ENCODE measurements around the gene C21orf58.
"Not testable (repeated sequence)": the region's sequence is repeated elsewhere in the genome, so short reads cannot be mapped to it uniquely, and the experiment has no call there.

C21orf58 gene

GRCh38 chr21:46322351-46323226, 1.1 kb downstream of the C21orf58 start:
- no peak for DNase-seq

GRCh38 chr21:46320331-46320801, 3.3 kb downstream of the C21orf58 start:
- DNase-seq: no peak

DNA sequence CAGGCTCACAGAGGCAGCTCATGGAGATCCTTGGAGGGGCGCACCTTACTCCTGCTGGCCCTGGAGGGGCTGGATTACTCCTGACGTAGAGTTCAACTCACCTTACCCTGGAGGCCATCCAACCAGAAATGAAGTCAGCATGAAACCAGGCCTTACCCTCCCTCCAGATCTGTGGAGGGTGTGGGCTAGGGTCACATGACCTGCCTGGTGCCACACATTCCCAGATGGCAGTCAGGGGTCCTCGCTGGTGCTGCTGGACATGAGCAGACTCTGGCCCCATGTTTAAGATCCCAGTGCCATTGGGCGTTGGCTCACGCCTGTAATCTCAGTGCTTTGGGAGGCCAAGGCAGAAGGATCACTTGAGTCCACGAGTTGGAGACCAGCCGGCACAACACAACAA, 4.5 kb downstream of the C21orf58 start:
- DNase-seq: no peak

DNA sequence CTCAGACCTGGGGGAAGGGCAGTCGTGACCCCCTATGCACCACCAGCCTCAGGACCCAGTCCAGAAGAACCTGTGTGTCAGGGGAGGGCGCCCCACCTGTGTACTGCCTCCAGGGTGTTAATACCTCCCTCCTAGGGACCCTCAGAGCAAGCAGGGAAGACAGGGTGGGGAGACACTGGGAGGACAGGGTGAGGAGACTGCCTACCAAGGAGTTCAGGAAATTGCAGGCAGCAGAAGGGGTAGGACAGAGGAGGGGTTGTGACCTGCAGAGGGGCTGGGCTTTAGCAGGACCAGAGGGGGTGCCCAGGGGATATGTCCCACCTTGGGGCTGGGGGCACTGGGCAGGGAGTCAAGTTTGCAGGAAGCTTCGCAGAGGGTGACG, 5.2 kb downstream of the C21orf58 start:
- DNase-seq: no peak

DNA sequence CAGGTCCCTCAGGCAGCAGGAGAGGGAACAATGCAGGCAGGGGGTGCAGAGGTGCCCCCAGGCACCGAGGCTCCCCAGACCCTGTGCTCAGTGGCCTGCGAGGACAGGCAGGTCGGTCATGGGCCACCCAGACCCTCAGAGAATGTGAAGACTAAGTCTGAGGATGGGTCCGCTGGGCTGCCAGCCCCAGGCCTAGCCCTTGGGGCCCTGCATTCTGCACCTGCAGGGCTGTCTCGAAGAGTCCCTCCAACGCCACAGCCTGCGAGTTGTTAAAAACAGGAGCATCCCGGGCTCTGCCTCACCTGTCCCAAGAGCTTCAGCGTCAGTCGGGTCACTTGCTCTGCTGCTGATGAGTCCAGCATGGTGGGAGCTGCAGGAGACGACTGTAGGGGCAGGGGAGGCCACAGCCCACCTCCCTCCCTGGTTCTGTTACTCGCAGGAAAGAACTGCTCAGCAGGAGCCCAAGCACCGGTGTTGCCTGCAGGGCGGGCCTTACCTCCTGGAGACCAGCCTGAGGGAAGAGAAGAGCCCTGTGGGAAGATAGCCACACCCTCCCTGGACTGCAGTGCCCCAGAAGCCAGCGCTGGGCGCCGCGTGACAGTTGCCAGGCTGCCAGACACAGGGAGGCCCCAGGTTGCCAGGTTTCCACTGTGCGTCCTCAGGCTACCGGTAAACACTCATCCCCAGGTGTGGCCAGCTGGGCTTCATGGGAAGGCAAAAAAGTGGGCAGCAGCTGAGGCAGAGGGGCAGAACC, 5.8 kb downstream of the C21orf58 start:
- DNase-seq: no peak

GRCh38 chr21:46316708-46317324, 6.9 kb downstream of the C21orf58 start:
- no peak for DNase-seq

DNA sequence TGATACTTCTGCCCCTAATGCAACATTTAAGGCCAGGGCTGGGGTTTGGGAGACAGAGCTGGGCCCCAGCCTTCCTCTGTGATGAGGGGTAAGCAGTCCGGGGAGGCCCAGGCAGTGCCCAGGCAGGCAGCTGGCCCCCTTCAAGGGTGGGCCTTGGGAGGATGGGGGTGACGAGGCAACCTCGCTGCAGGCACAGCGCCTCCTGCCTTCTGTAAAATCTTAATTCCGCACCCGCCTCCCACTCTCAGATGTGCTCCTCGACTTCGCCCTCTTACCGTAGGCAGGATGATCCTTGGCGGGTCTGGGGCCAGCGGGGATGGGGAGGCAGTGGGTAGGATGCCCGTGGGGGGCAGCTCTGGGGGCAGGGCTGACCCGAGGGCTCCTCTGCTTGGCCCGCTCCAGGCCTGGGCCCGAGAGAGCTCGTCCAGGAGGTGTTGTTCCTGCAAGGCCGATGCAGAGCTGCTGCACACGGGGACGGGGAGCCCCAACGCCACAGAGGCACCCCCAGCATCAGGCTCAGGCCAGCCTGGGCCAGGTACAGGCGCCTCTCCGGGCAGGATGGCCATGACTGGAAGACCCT, 9.1 kb downstream of the C21orf58 start:
- DNase-seq: no peak

DNA sequence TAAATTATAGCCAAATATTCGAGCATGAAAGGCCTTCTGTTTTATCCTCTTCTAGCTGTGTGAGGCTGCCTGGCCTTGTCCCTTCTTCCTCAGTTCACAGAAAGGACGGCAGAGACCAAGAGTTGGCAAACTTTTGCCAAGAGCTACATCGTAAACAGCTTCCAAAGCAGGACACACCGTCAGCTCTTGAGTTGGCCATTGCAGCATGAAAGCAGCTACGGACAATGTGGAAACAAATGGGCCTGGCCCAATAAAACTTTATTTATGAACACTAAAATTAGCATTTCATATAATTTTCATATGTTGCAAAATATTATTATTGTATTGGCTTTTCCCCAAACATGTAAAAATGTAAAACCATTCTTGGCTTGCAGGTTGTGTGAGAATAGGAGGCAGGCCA, 10.7 kb downstream of the C21orf58 start:
- no peak for DNase-seq

DNA sequence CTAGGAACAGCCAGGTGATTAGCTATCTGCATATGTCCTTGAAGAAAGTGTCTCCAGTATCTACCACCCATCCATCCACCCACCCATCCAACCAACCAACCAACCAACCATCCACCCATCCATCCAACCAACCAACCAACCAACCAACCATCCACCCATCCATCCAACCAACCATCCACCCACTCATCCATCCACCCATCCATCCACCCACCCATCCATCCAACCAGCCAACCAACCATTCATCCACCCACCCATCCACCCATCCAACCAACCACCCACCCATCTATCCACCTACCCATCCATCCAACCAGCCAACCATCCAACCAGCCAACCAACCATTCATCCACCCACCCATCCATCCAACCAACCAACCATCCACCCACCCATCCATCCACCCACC, 12.1 kb downstream of the C21orf58 start:
- no peak for DNase-seq

- DNase-seq: not testable (repeated sequence)
Observed at GRCh38 chr21:46310260-46310659, 13.4 kb downstream of the C21orf58 start.

DNA sequence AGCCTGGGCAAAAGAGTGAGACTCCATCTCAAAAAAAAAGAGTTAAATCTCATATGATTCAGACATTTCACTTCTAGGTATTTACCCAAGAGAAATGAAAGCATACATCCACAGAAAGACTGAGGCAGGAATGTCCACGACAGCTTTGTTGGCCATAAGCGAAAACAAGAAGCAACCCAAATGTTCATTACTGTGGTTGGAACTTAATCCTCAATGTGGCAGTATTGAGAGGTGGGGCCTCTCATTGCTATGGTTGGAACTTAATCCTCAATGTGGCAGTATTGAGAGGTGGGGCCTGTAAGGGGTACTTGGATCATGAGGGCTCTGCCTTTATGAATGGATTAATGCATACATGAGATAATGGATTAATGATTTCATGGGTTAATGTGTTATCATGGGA, 15.2 kb downstream of the C21orf58 start:
- no peak for DNase-seq

DNA sequence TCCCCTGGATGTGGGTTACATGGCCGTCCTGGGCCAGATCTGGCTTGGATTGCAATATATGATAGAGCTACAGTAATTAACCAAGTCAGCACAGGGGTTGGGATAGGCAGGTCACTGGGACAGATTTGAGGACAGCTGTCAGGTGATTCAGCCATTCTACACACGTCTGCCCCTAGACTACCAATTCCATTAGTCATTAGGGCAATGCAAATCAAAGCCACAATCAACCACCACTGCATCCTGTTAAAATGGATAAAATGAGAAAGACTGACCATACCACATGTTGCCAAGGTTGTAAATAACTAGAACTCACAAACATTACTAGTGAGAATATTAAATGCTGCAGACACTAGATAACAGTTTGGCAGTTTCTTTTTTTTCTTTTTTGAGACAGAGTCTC, 16.0 kb downstream of the C21orf58 start:
- DNase-seq: no peak

DNA sequence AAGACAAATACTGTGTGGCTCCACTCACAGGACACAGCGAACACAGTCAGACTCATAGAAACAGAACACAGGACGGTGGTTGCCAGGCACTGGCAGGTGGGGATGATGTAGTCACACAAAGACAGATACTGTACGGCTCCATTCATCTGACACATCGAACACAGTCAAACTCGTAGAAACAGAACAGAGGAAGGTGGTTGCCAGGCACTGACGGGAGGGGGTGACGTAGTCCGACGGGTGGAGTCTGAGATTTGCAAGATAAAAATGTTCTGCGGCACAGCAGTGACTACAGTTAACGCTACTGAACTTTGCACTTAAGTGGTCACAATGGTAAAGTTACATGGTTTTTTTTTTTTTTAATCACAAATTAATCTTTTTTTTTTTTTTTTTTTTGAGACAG, 18.7 kb downstream of the C21orf58 start:
- DNase-seq: no peak

GRCh38 chr21:46304437-46304836, 19.2 kb downstream of the C21orf58 start:
- no peak for DNase-seq

- no peak for DNase-seq
Observed at GRCh38 chr21:46301759-46302158, 21.9 kb downstream of the C21orf58 start.

DNA sequence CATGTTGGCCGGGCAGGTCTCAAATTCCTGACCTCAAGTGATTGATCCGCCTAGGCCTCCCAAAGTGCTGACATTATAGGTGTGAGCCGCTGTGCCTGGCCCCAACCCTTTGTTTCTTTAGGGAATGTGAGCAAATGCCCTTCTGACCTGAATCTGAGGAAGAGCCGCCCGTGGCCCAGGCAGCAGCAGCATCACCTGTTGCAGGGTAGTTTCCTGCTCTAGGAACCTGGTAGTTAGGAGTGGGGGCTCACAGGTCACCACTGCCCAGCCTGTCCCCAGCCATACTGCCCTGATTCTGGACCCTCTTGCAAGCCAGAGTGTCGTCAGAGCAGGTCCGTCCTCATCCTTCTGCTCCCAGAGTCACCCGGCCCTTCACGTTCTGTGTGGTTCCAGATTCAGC, 24.5 kb downstream of the C21orf58 start:
- no peak for DNase-seq

GRCh38 chr21:46297338-46298271, 26.1 kb downstream of the C21orf58 start:
- no peak for DNase-seq

DNA sequence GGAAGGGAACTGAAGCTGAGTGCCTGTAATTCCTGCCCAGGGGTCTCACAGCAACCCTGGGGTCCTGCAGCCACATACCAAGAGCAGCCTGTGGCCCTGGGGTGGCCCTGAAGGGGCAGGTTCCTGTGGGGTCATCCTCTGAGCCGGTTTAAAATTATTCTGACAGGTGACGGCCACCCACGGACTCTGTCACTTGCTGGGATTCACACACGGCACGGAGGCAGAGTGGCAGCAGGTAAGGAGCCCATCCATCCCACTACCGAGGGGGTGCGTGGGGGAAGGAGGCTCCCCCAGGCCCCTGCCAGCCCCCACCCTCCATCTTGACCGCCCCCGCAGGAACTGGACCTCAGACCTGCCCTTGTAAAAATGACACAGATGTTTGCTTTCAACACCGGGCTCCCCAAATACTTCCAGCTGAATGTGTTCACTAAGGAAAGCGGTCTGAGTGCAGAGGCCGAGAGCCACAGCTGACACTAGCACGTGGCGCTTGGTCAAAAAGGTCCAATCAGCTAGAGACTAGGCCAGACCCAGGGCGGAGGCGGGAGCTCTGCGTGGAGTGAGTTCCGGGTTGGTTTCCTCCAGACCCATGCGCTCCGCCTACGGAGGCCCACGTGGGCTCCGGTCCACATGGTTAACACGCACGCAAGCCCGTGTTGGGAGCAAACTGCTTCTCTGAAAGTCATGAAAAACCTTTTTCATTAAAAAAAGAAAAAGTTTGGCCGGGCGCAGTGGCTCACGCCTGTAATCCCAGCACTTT, 27.5 kb downstream of the C21orf58 start:
- DNase-seq: no peak

- DNase-seq: no peak
Observed at GRCh38 chr21:46295177-46295770, 28.4 kb downstream of the C21orf58 start.

GRCh38 chr21:46294647-46295176, 29.0 kb downstream of the C21orf58 start:
- DNase-seq: no peak

- no peak for DNase-seq
Observed at GRCh38 chr21:46291561-46291960, 32.1 kb downstream of the C21orf58 start.

Data from NCI-H1105 (cell line).